Small intestine (tissue), 7 donors: Measurements from ENCODE around the gene CSRP2. TPM values are rescaled to one million over a fixed set of nuclear protein-coding genes. Genes with fewer than 3 reads are reported as not detected.

Experiments
- DNase-seq, 2 donors: peaks; one replicate each; pipeline versions ENCODE4 v3.0.0 to v3.0.0-alpha.2; 2013
- FAIRE-seq: peaks from 2 replicates; lab custom pipeline; 2012; peaks lifted over from hg19 to GRCh38; lab: Jason Lieb, UNC
- H3K27ac ChIP-seq, 3 donors: one replicate each; pipeline ENCODE4 v1.5.1; 2013; ENCODE audit warnings: low read length in 2 of 3, mild to moderate bottlenecking in 2 of 3, control low read depth in 1 of 3, inconsistent platforms in 1 of 3, low read depth in 1 of 3, moderate library complexity in 1 of 3
- H3K27me3 ChIP-seq, 3 donors: one replicate each; pipeline ENCODE4 v1.6.1; 2013; ENCODE audit warnings: low read length in 3 of 3, inconsistent platforms in 1 of 3; ENCODE audit not compliant: control insufficient read depth in 3 of 3, insufficient read depth in 3 of 3
- H3K36me3 ChIP-seq, 3 donors: one replicate each; pipeline ENCODE4 v1.6.1; 2013; ENCODE audit warnings: low read length in 3 of 3, inconsistent platforms in 1 of 3, low read depth in 1 of 3, mild to moderate bottlenecking in 1 of 3, moderate library complexity in 1 of 3; ENCODE audit not compliant: control insufficient read depth in 3 of 3, insufficient read depth in 2 of 3
- H3K4me1 ChIP-seq, 3 donors: one replicate each; pipeline ENCODE4 v1.6.1; 2013; ENCODE audit warnings: low read length in 2 of 3, inconsistent platforms in 1 of 3, low read depth in 1 of 3, mild to moderate bottlenecking in 1 of 3, moderate library complexity in 1 of 3; ENCODE audit not compliant: control insufficient read depth in 3 of 3, insufficient read depth in 2 of 3
- H3K4me3 ChIP-seq, 3 donors: one replicate each; pipeline ENCODE4 v1.5.1; 2013; ENCODE audit warnings: low read length in 3 of 3, control low read depth in 1 of 3, inconsistent platforms in 1 of 3, low read depth in 1 of 3, mild to moderate bottlenecking in 1 of 3, moderate library complexity in 1 of 3
- H3K9me3 ChIP-seq, 2 donors: one replicate each; pipeline ENCODE4 v1.6.1; 2013; ENCODE audit warnings: low read depth in 1 of 2, low read length in 1 of 2; ENCODE audit not compliant: control insufficient read depth in 2 of 2, insufficient read depth in 1 of 2
- whole genome bisulfite sequencing, 3 donors: extraction: QIAGEN DNeasy Blood & Tissue Kit; methylation state at CpG; one replicate each; pipeline ENCODE4 v1.1.7; 2013; 5-methylcytosine and 5-hydroxymethylcytosine counted together
- polyA plus RNA-seq, 4 donors: library from polyadenylated mRNA; stranded (reverse) in 3 of 4; unstranded in 1 of 4; fragments of 200-250 nt in 3 of 4; fragments of 120-200 nt in 1 of 4; gene quantifications; one replicate each; pipeline versions ENCODE4 v1.2.1 to v1.2.3, GENCODE V29; 2013
- donor health status: healthy with polysubstance abuse.
- donor health status: control.
- donor health status: control.
- donor health status: Bipolar disorder and iron deficiency.
- donor health status: healthy.

The CSRP2 gene
- polyA plus RNA-seq, 4 donors: 1.8 to 40.1 (median 12.6) TPM

- peaks cover 0 to 4% (median 0%) of the 10 kb centered on the region in 3 donors for H3K4me1 ChIP-seq
- H3K36me3 ChIP-seq: no peaks in the 10 kb centered on the region
- WGBS, 3 donors: 50 to 60% (median 55%) methylated on average over 2 of the region's 2 CpGs
- H3K4me3 ChIP-seq: no peak overlapping the region
- FAIRE-seq (no peak), DNase-seq (no peak)
- H3K27ac ChIP-seq: no peak overlapping the region
- H3K9me3 ChIP-seq: no peaks in the 10 kb centered on the region
- peaks cover 0 to 12% (median 0%) of the 10 kb centered on the region in 3 donors for H3K27me3 ChIP-seq
Measured at GRCh38 chr12:76883811-76884210, 5.0 kb upstream of the CSRP2 start.

GRCh38 chr12:76883151-76883550, 4.3 kb upstream of the CSRP2 start:
- 81 to 90% (median 83%) methylated on average over 6 of the region's 6 CpGs for WGBS, 3 donors
- Histone ChIP-seq H3K9me3 (no peaks in the 10 kb centered on the region), H3K4me3 (no peak overlapping the region), H3K36me3 (no peaks in the 10 kb centered on the region), H3K27ac (no peak overlapping the region), H3K4me1 (peaks cover 2 to 7% (median 2%) of the 10 kb centered on the region in 3 donors), H3K27me3 (peaks cover 0 to 16% (median 4%) of the 10 kb centered on the region in 3 donors)
- DNase-seq (no peak), FAIRE-seq (no peak)

- Histone ChIP-seq H3K4me3 (no peak overlapping the region), H3K27me3 (peaks cover 0 to 19% (median 4%) of the 10 kb centered on the region in 3 donors), H3K27ac (no peak overlapping the region), H3K4me1 (peaks cover 2 to 10% (median 2%) of the 10 kb centered on the region in 3 donors), H3K9me3 (no peaks in the 10 kb centered on the region), H3K36me3 (no peaks in the 10 kb centered on the region)
- DNase-seq: no peak
- 55 to 86% (median 78%) methylated on average over 1 of the region's 1 CpG for WGBS, 3 donors
- FAIRE-seq: no peak
Measured at GRCh38 chr12:76882367-76882766, 3.5 kb upstream of the CSRP2 start.

GRCh38 chr12:76881142-76881541, 2.3 kb upstream of the CSRP2 start:
- H3K36me3 ChIP-seq: no peaks in the 10 kb centered on the region
- no peak for FAIRE-seq

GRCh38 chr12:76880519-76881023, 1.8 kb upstream of the CSRP2 start:
- FAIRE-seq (no peak), DNase-seq (no peak)
- peaks cover 2 to 10% (median 2%) of the 10 kb centered on the region in 3 donors for H3K4me1 ChIP-seq
- 82 to 87% (median 85%) methylated on average over 7 of the region's 7 CpGs for WGBS, 3 donors
- H3K27ac ChIP-seq: no peak overlapping the region
- no peak overlapping the region for H3K4me3 ChIP-seq
- no peaks in the 10 kb centered on the region for H3K9me3 ChIP-seq
- H3K36me3 ChIP-seq: no peaks in the 10 kb centered on the region
- H3K27me3 ChIP-seq: peaks cover 0 to 19% (median 4%) of the 10 kb centered on the region in 3 donors

More at GRCh38 chr12:76881142-76881541, 2.3 kb upstream of the CSRP2 start:
- Histone ChIP-seq H3K4me1 (peaks cover 2 to 10% (median 2%) of the 10 kb centered on the region in 3 donors), H3K4me3 (no peak overlapping the region), H3K27me3 (peaks cover 0 to 19% (median 4%) of the 10 kb centered on the region in 3 donors), H3K9me3 (no peaks in the 10 kb centered on the region), H3K27ac (no peak overlapping the region)
- no peak for DNase-seq

GRCh38 chr12:76879710-76880518, 1.1 kb upstream of the CSRP2 start:
- peaks cover 0 to 19% (median 4%) of the 10 kb centered on the region in 3 donors for H3K27me3 ChIP-seq
- H3K27ac ChIP-seq: peak overlapping the region in 2 of 3 donors; percentile 76 to 94
- no peak for DNase-seq
- peaks cover 2 to 10% (median 2%) of the 10 kb centered on the region in 3 donors for H3K4me1 ChIP-seq
- H3K4me3 ChIP-seq: peak overlapping the region in 1 of 3 donors; percentile 80
- H3K9me3 ChIP-seq: no peaks in the 10 kb centered on the region
- FAIRE-seq: no peak
- no peaks in the 10 kb centered on the region for H3K36me3 ChIP-seq
- 49 to 66% (median 61%) methylated on average over 13 of the region's 13 CpGs for WGBS, 3 donors

- H3K9me3 ChIP-seq: no peaks in the 10 kb centered on the region
- peak overlapping the region; percentile 35 to 80 (median 72) for H3K4me3 ChIP-seq
- DNase-seq (peak; percentile 21 to 45), FAIRE-seq (no peak)
- WGBS, 3 donors: 0 to 1% (median 1%) methylated on average over 41 to 44 of the region's 44 CpGs
- peak overlapping the region in 2 of 3 donors; percentile 37 to 94 for H3K27ac ChIP-seq
- H3K27me3 ChIP-seq: peaks cover 0 to 19% (median 4%) of the 10 kb centered on the region in 3 donors
- peaks cover 2 to 10% (median 2%) of the 10 kb centered on the region in 3 donors for H3K4me1 ChIP-seq
- no peaks in the 10 kb centered on the region for H3K36me3 ChIP-seq
Measured at GRCh38 chr12:76878099-76878898, 520 bp downstream of the CSRP2 start.

GRCh38 chr12:76876696-76877229, 2.1 kb downstream of the CSRP2 start:
- Histone ChIP-seq H3K9me3 (no peaks in the 10 kb centered on the region), H3K4me1 (peaks cover 2 to 10% (median 2%) of the 10 kb centered on the region in 3 donors), H3K27ac (no peak overlapping the region), H3K27me3 (peaks cover 0 to 19% (median 4%) of the 10 kb centered on the region in 3 donors), H3K4me3 (no peak overlapping the region), H3K36me3 (no peaks in the 10 kb centered on the region)
- FAIRE-seq (no peak), DNase-seq (no peak)
- 84 to 90% (median 90%) methylated on average over 2 of the region's 2 CpGs for WGBS, 3 donors
